Measurements from ENCODE around the gene RAX2.

Gene RAX2

GRCh38 chr19:3722443-3723109, 49.5 kb downstream of the RAX2 start:
- no peak for DNase-seq

- no peak for DNase-seq
These were observed 50.1 kb downstream of the RAX2 start for GRCh38 chr19:3721887-3722442.

- no peak for DNase-seq
These were observed 50.7 kb downstream of the RAX2 start for GRCh38 chr19:3721131-3721886.

GRCh38 chr19:3720349-3720917, 51.6 kb downstream of the RAX2 start:
- DNase-seq, result no peak

GRCh38 chr19:3719868-3720267, 52.2 kb downstream of the RAX2 start:
- DNase-seq, result no peak
